Measurements from ENCODE around the gene LRRFIP1. TPM values are rescaled to one million over a fixed set of nuclear protein-coding genes. Genes with fewer than 3 reads are reported as not detected.

Gene LRRFIP1
- total and polyA plus RNA-seq, 10 of the 15 experiments (the other 5 are each of a cell fraction or from before 2014, with no cell fraction given) = 36.2 to 120 (median 74.3) TPM

GRCh38 chr2:237714690-237715458, 87.5 kb downstream of the LRRFIP1 start:
- DNase-seq (ENCODE audit: low read depth, low spot score) = no peak
- ChIA-PET SMC1A (ENCODE audit: uncharacterized antibody, unreplicated experiment) (interaction anchor here (1.2 kb wide), 1 partner anchor 14 kb away, joined by 3 read pairs; no protein-coding TSS in a partner anchor), RAD21 (ENCODE audit: unreplicated experiment) (interaction anchor here (1.4 kb wide), 1 partner anchor 42 kb away, joined by 3 read pairs; no protein-coding TSS in a partner anchor), POLR2A (no interaction called here), CTCF (no interaction called here)
- in situ Hi-C loops (cut with MboI) = no loop called here
- H3K27ac ChIP-seq (ENCODE audit: control insufficient read depth, insufficient read depth) = no peak overlapping the region
- no peak for FAIRE-seq
- no peaks in the 10 kb centered on the region for H3K9me3 ChIP-seq (replicated peaks; ENCODE audit: control insufficient read depth, insufficient read depth, low read length)
- H2AFZ ChIP-seq (ENCODE audit: control insufficient read depth, low read depth, low read length) = no peak overlapping the region
- BruUV-seq (replicated peaks) = no TSS peak
- peaks cover 8 to 20% of the 10 kb centered on the region in 2 experiments for H3K36me3 ChIP-seq (ENCODE audit: control insufficient read depth in 2 of 2, insufficient read depth in 2 of 2, low read length in 1 of 2)
- no peak for TF ChIP-seq KDM1A (IDR thresholded peaks at IDR 0.05; ENCODE audit: borderline replicate concordance)
- no peaks in the 10 kb centered on the region for H4K20me1 ChIP-seq (ENCODE audit: control insufficient read depth, insufficient read depth)
- no peaks in the 10 kb centered on the region for H3K27me3 ChIP-seq (replicated peaks in 1 of 2; ENCODE audit: control insufficient read depth in 2 of 2, insufficient read depth in 2 of 2, low read length in 1 of 2)
- H3K4me3 ChIP-seq = no peak overlapping the region
- intact Hi-C loops (cut with micrococcal nuclease; ENCODE audit: unreplicated experiment) = no loop called here
- H3K79me2 ChIP-seq (ENCODE audit: control insufficient read depth, insufficient read depth, low read length) = peaks cover 32% of the 10 kb centered on the region
- 92% methylated on average over 14 of the region's 14 CpGs for WGBS (ENCODE audit: insufficient coverage, insufficient replicate concordance, low lambda C conversion rate, missing lambda C conversion rate)
- H3K9ac ChIP-seq (ENCODE audit: control insufficient read depth, insufficient read depth, low read length) = no peak overlapping the region
- H3K4me2 ChIP-seq (ENCODE audit: control insufficient read depth, insufficient read depth) = no peak overlapping the region
- no peak for ATAC-seq
- no peaks in the 10 kb centered on the region for H3K4me1 ChIP-seq (ENCODE audit: control insufficient read depth, insufficient read depth, low read length)

GRCh38 chr2:237715459-237715947, 88.1 kb downstream of the LRRFIP1 start:
- H4K20me1 ChIP-seq (ENCODE audit: control insufficient read depth, insufficient read depth) = no peaks in the 10 kb centered on the region
- H3K36me3 ChIP-seq (ENCODE audit: control insufficient read depth in 2 of 2, insufficient read depth in 2 of 2, low read length in 1 of 2) = peaks cover 11 to 21% of the 10 kb centered on the region in 2 experiments
- ChIA-PET RAD21 (ENCODE audit: unreplicated experiment) (interaction anchor here (1.4 kb wide), 1 partner anchor 43 kb away, joined by 3 read pairs; no protein-coding TSS in a partner anchor), CTCF (no interaction called here), SMC1A (ENCODE audit: uncharacterized antibody, unreplicated experiment) (interaction anchor here (1.2 kb wide), 1 partner anchor 15 kb away, joined by 3 read pairs; no protein-coding TSS in a partner anchor), POLR2A (no interaction called here)
- in situ Hi-C loops (cut with MboI) = no loop called here
- intact Hi-C loops (cut with micrococcal nuclease; ENCODE audit: unreplicated experiment) = no loop called here
- no TSS peak for BruUV-seq (replicated peaks)
- peaks cover 32% of the 10 kb centered on the region for H3K79me2 ChIP-seq (ENCODE audit: control insufficient read depth, insufficient read depth, low read length)
- WGBS (ENCODE audit: insufficient coverage, insufficient replicate concordance, low lambda C conversion rate, missing lambda C conversion rate) = 91% methylated on average over 13 of the region's 13 CpGs
- H3K27me3 ChIP-seq (replicated peaks in 1 of 2; ENCODE audit: control insufficient read depth in 2 of 2, insufficient read depth in 2 of 2, low read length in 1 of 2) = no peaks in the 10 kb centered on the region
- no peak overlapping the region for H3K4me2 ChIP-seq (ENCODE audit: control insufficient read depth, insufficient read depth)
- FAIRE-seq = no peak
- H3K4me1 ChIP-seq (ENCODE audit: control insufficient read depth, insufficient read depth, low read length) = no peaks in the 10 kb centered on the region
- no peak overlapping the region for H2AFZ ChIP-seq (ENCODE audit: control insufficient read depth, low read depth, low read length)
- no peak overlapping the region for H3K9ac ChIP-seq (ENCODE audit: control insufficient read depth, insufficient read depth, low read length)
- H3K9me3 ChIP-seq (replicated peaks; ENCODE audit: control insufficient read depth, insufficient read depth, low read length) = no peaks in the 10 kb centered on the region
- no peak for DNase-seq (ENCODE audit: low read depth, low spot score)
- no peak overlapping the region for H3K4me3 ChIP-seq
- no peak for ATAC-seq
- no peak overlapping the region for H3K27ac ChIP-seq (ENCODE audit: control insufficient read depth, insufficient read depth)
- no peak for TF ChIP-seq USF2 (IDR thresholded peaks at IDR 0.05; ENCODE audit: borderline replicate concordance, low read depth, low read length)
- no peak for TF ChIP-seq SUPT20H (IDR thresholded peaks at IDR 0.05; ENCODE audit: borderline replicate concordance, control insufficient read depth, low read depth, low read length)
- no peak for TF ChIP-seq PAX5 (IDR thresholded peaks at IDR 0.05; ENCODE audit: borderline replicate concordance, low read depth, low read length)
- TF ChIP-seq HDGF (IDR thresholded peaks at IDR 0.05) = no peak
- TF ChIP-seq PAX8 (IDR thresholded peaks at IDR 0.05) = no peak
- no peak for TF ChIP-seq STAT1 (conservative IDR thresholded peaks at IDR 0.05)
- TF ChIP-seq PRDM15 (CRISPR knock-in tag; IDR thresholded peaks at IDR 0.05) = no peak
- no peak for TF ChIP-seq KLF5 (IDR thresholded peaks at IDR 0.05; ENCODE audit: partially characterized antibody)
- TF ChIP-seq IRF3 (IDR thresholded peaks at IDR 0.05) = no peak
- TF ChIP-seq SIX5 (IDR thresholded peaks at IDR 0.05; ENCODE audit: low read depth, low read length, severe bottlenecking) = no peak

Data from GM12878 (cell line).